ENCODE measurements around the gene SLC9C2.
A peak's percentile ranks its signal among the peaks of the same experiment; 100 is the strongest.
"Not testable (repeated sequence)": the region's sequence is repeated elsewhere in the genome, so short reads cannot be mapped to it uniquely, and the experiment has no call there.

SLC9C2 gene

GRCh38 chr1:173603056-173603591, at the start of gene SLC9C2:
TSS of gene SLC9C2 (minus strand) at chr1:173603072. CDS start at chr1:173601776, 1,296 bp downstream.
- peak; percentile 24 for DNase-seq

- DNase-seq: no peak
Observed at GRCh38 chr1:173648880-173649605, 46.2 kb upstream of the SLC9C2 start.

GRCh38 chr1:173646656-173647055, 43.8 kb upstream of the SLC9C2 start:
- no peak for DNase-seq

GRCh38 chr1:173642450-173643139, 39.7 kb upstream of the SLC9C2 start:
- not testable (repeated sequence) for DNase-seq

GRCh38 chr1:173639102-173639501, 36.2 kb upstream of the SLC9C2 start:
- no peak for DNase-seq

- DNase-seq: no peak
Observed at GRCh38 chr1:173638043-173639021, 35.5 kb upstream of the SLC9C2 start.

- not testable (repeated sequence) for DNase-seq
Observed at GRCh38 chr1:173637236-173638042, 34.6 kb upstream of the SLC9C2 start.

GRCh38 chr1:173635116-173635515, 32.2 kb upstream of the SLC9C2 start, which contains the start of gene TEX50:
TSS of gene TEX50 (plus strand) at chr1:173635338. CDS start at chr1:173635522, 184 bp downstream.
- DNase-seq: no peak

GRCh38 chr1:173628888-173629287, 26.0 kb upstream of the SLC9C2 start:
- no peak for DNase-seq

GRCh38 chr1:173627269-173627668, 24.4 kb upstream of the SLC9C2 start:
- DNase-seq: no peak

- no peak for DNase-seq
Observed at GRCh38 chr1:173616859-173617258, 14.0 kb upstream of the SLC9C2 start.

GRCh38 chr1:173613086-173613485, 10.2 kb upstream of the SLC9C2 start:
- not testable (repeated sequence) for DNase-seq

- no peak for DNase-seq
Observed at GRCh38 chr1:173608503-173609216, 5.8 kb upstream of the SLC9C2 start.

GRCh38 chr1:173601588-173601987, 1.3 kb downstream of the SLC9C2 start:
- DNase-seq: no peak

GRCh38 chr1:173596097-173596825, 6.6 kb downstream of the SLC9C2 start:
- DNase-seq: no peak

- DNase-seq: not testable (repeated sequence)
Observed at GRCh38 chr1:173591138-173591537, 11.7 kb downstream of the SLC9C2 start.

GRCh38 chr1:173590557-173590956, 12.3 kb downstream of the SLC9C2 start:
- no peak for DNase-seq

- no peak for DNase-seq
Observed at GRCh38 chr1:173581383-173582079, 21.3 kb downstream of the SLC9C2 start.

GRCh38 chr1:173580658-173581057, 22.2 kb downstream of the SLC9C2 start:
- no peak for DNase-seq

- no peak for DNase-seq
Observed at GRCh38 chr1:173580071-173580470, 22.8 kb downstream of the SLC9C2 start.

All from SIG-M5 (cell line).